Nephron (organoid): Measurements from ENCODE around the gene STYK1.
A peak's percentile ranks its signal among the peaks of the same experiment; 100 is the strongest.

Experiments
- H3K27ac Mint-ChIP-seq, 3 experiments: 2 replicates each; pipeline ENCODE4 v1.8.0; 2020; ENCODE audit warnings: mixed read lengths in 3 of 3, mild to moderate bottlenecking in 2 of 3, moderate library complexity in 1 of 3
- H3K27me3 Mint-ChIP-seq: 2 replicates; pipeline ENCODE4 v1.8.0; 2021; ENCODE audit warnings: low read depth, mild to moderate bottlenecking, moderate library complexity, mixed read lengths
- H3K36me3 Mint-ChIP-seq: 2 replicates; pipeline ENCODE4 v1.8.0; 2020; ENCODE audit warnings: low read depth, mixed read lengths
- H3K4me1 Mint-ChIP-seq: 2 replicates; pipeline ENCODE4 v1.8.0; 2020; ENCODE audit warnings: mixed read lengths
- H3K4me3 Mint-ChIP-seq, 3 experiments: 2 replicates each; pipeline ENCODE4 v1.8.0; 2020; ENCODE audit warnings: mild to moderate bottlenecking in 3 of 3, mixed read lengths in 3 of 3, moderate library complexity in 2 of 3
- H3K9me3 Mint-ChIP-seq: 2 replicates; pipeline ENCODE4 v1.8.0; 2020; ENCODE audit warnings: mixed read lengths
- TF ChIP-seq, protein P1 (sequence below), 3 experiments: fragments of 200-600 bp; sonication (generic); IDR thresholded peaks; one replicate each; pipeline ENCODE4 v1.5.0; 2021; ENCODE audit warnings: antibody characterized with exemption in 3 of 3; ENCODE audit not compliant: unreplicated experiment in 3 of 3

The STYK1 gene

DNA sequence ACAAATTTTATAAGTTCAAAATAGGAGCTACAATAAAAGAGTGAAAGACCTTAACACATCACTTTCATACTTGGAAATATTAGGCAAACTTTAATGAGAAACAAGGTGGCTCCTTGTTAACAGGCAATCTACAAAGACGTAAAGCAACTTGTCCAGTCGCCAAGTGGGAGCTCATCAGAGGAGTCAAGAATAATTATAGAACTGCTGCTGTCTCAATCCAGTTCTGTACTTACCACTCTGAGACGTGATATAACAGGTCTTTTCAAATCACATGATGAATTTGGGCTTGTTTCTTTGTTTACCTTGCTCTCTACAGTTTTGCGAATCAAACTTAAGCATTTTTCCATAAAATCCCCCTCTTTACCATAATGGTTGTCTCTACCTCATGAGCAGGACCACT lies 45.6 kb upstream of the STYK1 start:
- Mint-ChIP-seq H3K36me3 (peaks cover 13% of the 10 kb centered on the region), H3K27ac (peak overlapping the region; percentile 40 to 94 (median 92)), H3K4me1 (peaks cover 67% of the 10 kb centered on the region), H3K4me3 (peak overlapping the region in 2 of 3 experiments; percentile 6 to 93), H3K27me3 (no peaks in the 10 kb centered on the region), H3K9me3 (no peaks in the 10 kb centered on the region)
- TF ChIP-seq, protein P1, sequence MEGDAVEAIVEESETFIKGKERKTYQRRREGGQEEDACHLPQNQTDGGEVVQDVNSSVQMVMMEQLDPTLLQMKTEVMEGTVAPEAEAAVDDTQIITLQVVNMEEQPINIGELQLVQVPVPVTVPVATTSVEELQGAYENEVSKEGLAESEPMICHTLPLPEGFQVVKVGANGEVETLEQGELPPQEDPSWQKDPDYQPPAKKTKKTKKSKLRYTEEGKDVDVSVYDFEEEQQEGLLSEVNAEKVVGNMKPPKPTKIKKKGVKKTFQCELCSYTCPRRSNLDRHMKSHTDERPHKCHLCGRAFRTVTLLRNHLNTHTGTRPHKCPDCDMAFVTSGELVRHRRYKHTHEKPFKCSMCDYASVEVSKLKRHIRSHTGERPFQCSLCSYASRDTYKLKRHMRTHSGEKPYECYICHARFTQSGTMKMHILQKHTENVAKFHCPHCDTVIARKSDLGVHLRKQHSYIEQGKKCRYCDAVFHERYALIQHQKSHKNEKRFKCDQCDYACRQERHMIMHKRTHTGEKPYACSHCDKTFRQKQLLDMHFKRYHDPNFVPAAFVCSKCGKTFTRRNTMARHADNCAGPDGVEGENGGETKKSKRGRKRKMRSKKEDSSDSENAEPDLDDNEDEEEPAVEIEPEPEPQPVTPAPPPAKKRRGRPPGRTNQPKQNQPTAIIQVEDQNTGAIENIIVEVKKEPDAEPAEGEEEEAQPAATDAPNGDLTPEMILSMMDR (IDR thresholded peaks at IDR 0.05; ENCODE audit: unreplicated experiment in 3 of 3) = no peak

DNA sequence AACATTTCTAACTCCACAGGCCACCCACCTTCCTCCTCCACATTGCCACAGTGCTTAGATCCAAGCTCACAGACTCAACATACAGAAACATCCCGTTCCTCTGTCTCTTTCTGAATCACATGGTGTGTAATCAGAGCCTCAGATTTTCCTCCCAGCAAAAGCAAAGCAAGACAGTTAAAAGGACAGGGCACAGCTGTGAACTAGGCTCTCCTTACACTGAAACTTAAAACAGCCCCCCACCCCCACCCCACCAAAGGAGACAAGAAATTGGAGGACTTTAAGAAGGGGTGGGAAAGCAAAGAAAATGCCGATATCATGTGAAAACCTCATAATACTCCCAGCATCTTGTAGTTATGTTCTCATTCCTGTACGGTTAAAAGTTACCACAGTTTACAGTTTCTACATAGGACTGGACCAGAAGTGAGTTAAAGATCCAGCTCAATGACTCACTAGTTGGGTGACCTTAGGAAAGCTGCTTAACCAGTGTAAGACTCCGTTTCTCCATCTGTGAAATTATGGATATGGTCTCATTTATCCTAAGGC lies 44.5 kb upstream of the STYK1 start:
- H3K9me3 Mint-ChIP-seq = no peaks in the 10 kb centered on the region
- peak overlapping the region; percentile 91 to 94 (median 92) for H3K27ac Mint-ChIP-seq
- peak overlapping the region; percentile 51 to 93 (median 72) for H3K4me3 Mint-ChIP-seq
- peaks cover 22% of the 10 kb centered on the region for H3K36me3 Mint-ChIP-seq
- H3K27me3 Mint-ChIP-seq = no peaks in the 10 kb centered on the region
- TF ChIP-seq, protein P1 (IDR thresholded peaks at IDR 0.05; ENCODE audit: unreplicated experiment in 3 of 3) = no peak
- peaks cover 57% of the 10 kb centered on the region for H3K4me1 Mint-ChIP-seq

DNA sequence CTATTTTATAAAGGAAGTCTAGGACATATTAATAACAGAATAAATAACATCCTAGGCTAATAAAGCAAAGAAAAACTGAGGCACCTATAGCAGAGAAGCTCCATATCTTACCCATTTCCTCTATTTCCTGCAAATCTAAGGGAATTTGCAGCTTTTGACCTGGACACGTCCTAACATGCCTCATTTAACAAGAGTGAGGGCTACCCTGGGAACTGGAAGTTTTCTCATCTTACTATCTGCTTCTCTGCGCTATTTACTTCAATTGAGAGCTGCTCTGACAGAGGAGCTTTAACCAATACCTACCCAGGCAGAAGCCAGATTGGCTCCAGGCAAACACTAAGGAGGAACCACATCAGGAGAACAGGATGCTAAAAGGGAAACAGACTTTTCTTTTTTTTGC lies 43.6 kb upstream of the STYK1 start:
- peaks cover 31% of the 10 kb centered on the region for H3K36me3 Mint-ChIP-seq
- H3K4me3 Mint-ChIP-seq = peak overlapping the region in 2 of 3 experiments; percentile 52 to 81
- H3K9me3 Mint-ChIP-seq = no peaks in the 10 kb centered on the region
- TF ChIP-seq, protein P1 (IDR thresholded peaks at IDR 0.05; ENCODE audit: unreplicated experiment in 3 of 3) = no peak
- no peaks in the 10 kb centered on the region for H3K27me3 Mint-ChIP-seq
- H3K4me1 Mint-ChIP-seq = peaks cover 57% of the 10 kb centered on the region
- peak overlapping the region; percentile 79 to 92 (median 84) for H3K27ac Mint-ChIP-seq

DNA sequence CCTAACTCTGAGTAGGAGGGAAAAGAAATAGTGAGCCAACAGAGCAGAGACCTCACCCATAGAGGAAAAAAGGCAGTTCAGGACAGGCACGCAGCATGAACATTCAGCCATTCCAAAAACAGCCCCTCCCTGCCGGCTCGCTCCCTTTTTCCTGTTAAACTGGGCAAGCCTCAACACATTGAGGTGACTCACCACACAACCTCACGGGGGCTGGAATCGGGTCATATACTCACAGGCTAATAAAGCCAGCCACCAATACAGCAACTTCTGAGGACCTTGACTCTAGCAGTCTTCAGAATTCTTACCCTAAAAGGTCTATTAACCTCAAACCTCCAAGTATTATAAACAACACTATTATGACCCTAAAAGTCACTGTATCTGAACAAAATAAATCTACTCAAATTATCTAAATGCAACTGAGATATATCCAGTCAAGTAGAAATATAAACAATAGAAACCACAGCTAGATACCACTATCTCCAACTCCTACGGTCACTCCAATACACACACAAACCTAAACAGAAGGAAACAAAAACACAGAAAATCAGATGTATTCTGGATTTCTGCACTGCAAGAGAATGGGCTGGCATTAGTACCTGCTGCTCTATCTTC lies 43.0 kb upstream of the STYK1 start:
- TF ChIP-seq, protein P1 (IDR thresholded peaks at IDR 0.05; ENCODE audit: unreplicated experiment in 3 of 3) = no peak
- no peaks in the 10 kb centered on the region for H3K9me3 Mint-ChIP-seq

DNA sequence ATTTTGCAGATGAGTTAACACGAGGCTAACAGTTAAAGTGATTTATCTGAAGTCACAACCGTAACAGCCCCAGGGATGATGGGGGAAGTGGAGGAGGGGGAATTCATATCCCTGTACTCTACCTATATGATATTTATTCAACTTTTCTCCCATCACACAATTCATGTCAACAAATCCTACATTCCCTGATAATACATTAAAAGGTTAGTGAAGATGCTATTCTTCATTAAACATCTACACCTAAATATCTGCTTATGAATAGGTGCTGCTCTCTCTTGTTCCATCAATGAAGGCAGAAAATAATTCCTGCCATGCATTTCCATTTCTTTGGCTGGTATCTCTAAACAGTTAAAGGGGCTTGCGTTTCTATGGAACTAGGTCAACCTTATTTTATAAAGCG lies 42.4 kb upstream of the STYK1 start:
- Mint-ChIP-seq H3K4me3 (peak overlapping the region in 2 of 3 experiments; percentile 35 to 81), H3K27me3 (no peaks in the 10 kb centered on the region), H3K9me3 (no peaks in the 10 kb centered on the region), H3K27ac (peak overlapping the region; percentile 79 to 92 (median 84)), H3K36me3 (peaks cover 41% of the 10 kb centered on the region), H3K4me1 (peaks cover 51% of the 10 kb centered on the region)
- TF ChIP-seq, protein P1 (IDR thresholded peaks at IDR 0.05; ENCODE audit: unreplicated experiment in 3 of 3) = no peak

More for the DNA sequence above, 43.0 kb upstream of the STYK1 start:
- Mint-ChIP-seq H3K4me3 (peak overlapping the region in 2 of 3 experiments; percentile 35 to 81), H3K4me1 (peaks cover 54% of the 10 kb centered on the region), H3K27me3 (no peaks in the 10 kb centered on the region), H3K27ac (peak overlapping the region; percentile 79 to 92 (median 84)), H3K36me3 (peaks cover 37% of the 10 kb centered on the region)

DNA sequence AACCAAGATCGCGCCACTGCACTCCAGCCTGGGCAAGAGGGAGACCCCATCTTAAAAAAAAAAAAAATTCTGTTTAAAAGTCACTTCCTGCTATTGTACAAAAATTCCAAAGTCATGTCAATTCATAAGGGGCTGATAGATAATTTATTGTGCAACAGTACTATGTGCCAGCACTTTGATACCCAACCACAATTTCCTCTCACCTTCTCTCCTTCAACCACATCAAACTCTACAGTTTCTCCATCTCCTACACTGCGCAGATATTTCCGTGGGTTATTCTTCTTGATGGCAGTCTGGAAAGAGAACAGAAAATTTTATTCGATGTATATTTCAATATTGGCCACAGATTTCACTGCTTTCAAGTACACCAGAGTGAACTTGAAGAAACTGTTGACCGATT lies 41.6 kb upstream of the STYK1 start:
- H3K27ac Mint-ChIP-seq = no peak overlapping the region
- H3K4me1 Mint-ChIP-seq = peaks cover 45% of the 10 kb centered on the region
- TF ChIP-seq, protein P1 (IDR thresholded peaks at IDR 0.05; ENCODE audit: unreplicated experiment in 3 of 3) = no peak
- H3K27me3 Mint-ChIP-seq = no peaks in the 10 kb centered on the region
- no peaks in the 10 kb centered on the region for H3K9me3 Mint-ChIP-seq
- H3K4me3 Mint-ChIP-seq = no peak overlapping the region
- H3K36me3 Mint-ChIP-seq = peaks cover 43% of the 10 kb centered on the region
